GM23248 (cell line): ENCODE results near the gene CMSS1.

Experiments
- EZH2 ChIP-seq: fragments of 200-600 bp; sonication (generic); IDR thresholded peaks from 2 replicates; pipeline ENCODE4 v1.6.1; 2018; ENCODE audit warnings: antibody characterized with exemption, mild to moderate bottlenecking; ENCODE audit not compliant: insufficient read depth, poor library complexity, severe bottlenecking
- EZH2phosphoT487 ChIP-seq: fragments of 200-600 bp; sonication (generic); IDR thresholded peaks from 2 replicates; pipeline ENCODE4 v1.6.1; 2018; ENCODE audit warnings: antibody characterized with exemption, moderate library complexity, mild to moderate bottlenecking, low read depth; ENCODE audit not compliant: insufficient read depth

- TF ChIP-seq EZH2 (no peak), EZH2phosphoT487 (no peak)
These were observed 160.6 kb downstream of the CMSS1 start for GRCh38 chr3:99978221-99978620.
